HG03097 (cell line): ENCODE measurements around the gene NDUFS4.
"Not testable (repeated sequence)": the region's sequence is repeated elsewhere in the genome, so short reads cannot be mapped to it uniquely, and the experiment has no call there.

Source experiments
- ATAC-seq: cut with Tn5 transposase; IDR thresholded peaks from one replicate; pipeline ENCODE4 v1.9.1; 2021; ENCODE audit not compliant: unreplicated experiment, low FRiP score

Gene NDUFS4

DNA sequence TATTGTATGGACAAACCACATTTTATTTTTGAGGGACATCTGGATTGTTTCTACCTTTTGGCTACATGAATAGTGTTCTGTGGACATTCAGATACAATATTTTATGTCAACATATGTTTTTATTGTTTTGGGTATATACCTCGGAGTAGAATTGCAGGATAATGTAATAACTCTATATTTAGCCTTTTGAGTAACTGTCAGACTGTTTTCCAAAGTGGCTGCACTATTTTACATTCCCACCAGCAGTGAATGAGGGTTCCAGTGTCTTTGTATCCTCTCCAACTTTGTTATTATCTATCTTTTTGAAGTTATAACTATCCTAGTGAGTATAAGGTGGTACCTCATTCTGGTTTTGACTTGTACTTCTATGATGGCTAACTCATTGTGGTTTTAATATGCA is 11.0 kb downstream of the NDUFS4 start:
- no peak for ATAC-seq

DNA sequence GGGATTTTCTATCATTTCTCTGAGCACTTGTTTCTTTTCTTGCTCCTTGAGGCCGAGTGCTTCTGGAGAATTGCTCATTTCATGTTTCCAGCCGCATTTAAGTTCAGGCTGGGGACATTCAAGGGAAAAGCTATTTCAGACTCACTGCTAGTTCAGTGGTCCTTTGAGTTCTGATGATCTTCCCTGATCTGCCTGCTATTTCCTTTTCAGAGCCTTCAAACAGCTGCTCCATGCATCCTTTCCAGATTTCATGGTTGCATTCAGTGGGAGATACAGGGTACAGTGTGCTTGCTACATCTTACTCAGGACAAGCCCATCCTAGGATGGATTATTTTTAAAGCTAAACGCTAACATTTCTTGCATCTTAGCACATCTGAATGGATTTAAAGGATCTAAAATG is 14.7 kb downstream of the NDUFS4 start:
- ATAC-seq, result no peak

DNA sequence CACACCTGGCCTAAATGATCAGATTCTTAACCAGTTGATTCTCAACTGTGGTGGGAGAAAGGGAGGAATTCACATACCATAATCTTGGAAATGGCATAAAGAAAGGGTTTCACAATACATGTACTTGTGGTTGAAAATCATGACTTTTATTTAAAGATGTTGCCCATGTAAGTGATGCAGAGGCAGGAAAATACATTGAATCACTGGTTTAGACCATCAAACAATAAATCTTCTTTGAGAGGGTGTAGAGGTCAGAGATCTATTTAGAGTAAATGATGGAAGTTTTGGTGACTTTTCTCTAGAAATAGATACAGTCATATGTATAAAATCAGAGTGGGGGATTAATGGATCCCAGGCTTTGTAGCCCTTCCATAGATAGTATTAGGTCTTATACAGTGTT is 15.4 kb downstream of the NDUFS4 start:
- no peak for ATAC-seq

DNA sequence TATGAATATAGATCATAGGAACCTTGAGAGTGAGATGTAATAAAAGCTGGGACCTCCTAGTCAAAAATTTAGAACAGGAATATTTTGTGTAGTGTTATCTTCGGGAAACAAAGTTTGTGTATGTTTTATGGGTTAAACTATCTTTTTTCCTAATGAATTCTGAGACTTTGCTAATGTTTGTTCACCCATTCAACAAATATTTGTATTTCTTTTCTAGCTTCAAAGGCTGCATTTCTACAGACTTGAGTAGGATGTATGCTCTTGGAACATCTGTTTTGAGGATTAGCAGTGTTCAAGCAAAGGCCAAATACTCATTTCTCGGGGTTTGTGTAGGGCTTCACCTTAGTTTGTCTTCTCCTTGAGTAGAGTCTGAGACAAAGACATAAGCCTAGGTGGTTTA is 16.2 kb downstream of the NDUFS4 start:
- no peak for ATAC-seq

DNA sequence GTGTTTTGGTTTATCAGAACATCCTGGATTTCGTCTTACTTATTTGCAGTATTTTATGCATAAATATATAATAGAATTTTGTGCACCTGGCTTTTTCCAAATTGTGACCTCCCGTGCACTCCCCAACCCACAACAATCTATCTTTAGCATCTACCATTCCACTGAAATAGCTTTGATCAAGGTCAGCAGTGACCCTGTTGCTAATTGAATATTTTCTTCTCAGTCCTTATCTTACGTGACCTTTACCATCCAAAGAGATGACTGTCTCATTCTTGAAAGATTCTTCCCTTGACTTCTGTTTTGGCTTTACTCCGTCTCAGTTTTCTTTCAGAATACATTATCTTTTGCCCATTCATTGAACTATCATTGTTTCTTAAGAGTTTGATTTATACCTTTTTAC is 18.4 kb downstream of the NDUFS4 start:
- ATAC-seq, result no peak

DNA sequence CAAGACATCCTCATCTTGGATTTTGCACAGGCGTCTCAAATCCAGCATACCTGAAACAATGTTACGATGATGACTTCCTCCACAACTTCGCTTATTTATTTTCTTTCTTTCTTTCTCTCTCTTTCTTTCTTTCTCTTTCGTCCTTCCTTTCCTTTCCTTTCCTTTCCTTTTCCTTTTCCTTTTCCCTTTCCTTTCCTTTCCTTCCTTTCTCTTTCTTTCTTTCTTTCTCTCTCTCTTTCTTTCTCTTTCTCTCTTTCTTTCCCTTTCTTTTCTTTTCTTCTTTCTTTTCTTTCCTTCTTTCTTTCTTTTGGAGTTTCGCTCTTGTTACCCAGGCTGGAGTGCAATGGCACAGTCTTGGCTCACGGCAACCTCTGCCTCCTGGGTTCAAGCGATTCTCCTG is 20.1 kb downstream of the NDUFS4 start:
- ATAC-seq, result no peak

DNA sequence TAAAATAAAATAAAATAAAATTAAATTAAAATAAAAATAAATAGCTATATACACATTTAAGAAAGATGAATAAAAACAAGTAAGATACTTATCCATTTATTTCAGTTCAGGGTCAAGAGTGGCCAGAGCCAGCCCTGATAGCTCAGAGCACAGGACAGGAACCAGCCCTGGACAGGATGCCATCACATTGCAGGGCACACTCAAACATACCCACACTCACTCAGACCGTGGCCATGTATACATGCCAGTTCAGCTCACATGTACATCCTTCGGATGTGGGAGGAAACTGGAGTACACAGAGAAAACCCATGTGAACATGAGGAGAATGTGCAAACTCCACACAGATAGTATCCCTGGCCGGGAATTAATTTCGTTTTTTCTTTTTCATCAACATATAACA is 21.8 kb downstream of the NDUFS4 start:
- ATAC-seq, result no peak

DNA sequence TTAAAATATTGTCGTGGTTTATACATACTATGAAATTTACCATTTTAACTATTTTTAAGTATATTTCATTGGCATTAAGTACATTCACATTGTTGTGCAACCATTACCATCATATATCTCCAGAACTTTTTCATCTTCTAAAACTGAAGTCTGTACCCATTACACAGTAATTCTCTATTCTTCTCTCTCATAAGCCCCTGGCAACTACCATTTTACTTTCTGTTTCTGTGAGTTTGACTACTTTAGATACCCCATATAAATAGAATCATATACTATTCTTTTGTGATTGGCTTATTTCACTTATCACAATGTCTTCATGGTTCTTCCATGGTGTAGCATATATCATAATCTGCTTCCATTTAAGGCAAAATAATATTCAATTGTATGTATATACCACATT is 30.3 kb downstream of the NDUFS4 start:
- no peak for ATAC-seq

DNA sequence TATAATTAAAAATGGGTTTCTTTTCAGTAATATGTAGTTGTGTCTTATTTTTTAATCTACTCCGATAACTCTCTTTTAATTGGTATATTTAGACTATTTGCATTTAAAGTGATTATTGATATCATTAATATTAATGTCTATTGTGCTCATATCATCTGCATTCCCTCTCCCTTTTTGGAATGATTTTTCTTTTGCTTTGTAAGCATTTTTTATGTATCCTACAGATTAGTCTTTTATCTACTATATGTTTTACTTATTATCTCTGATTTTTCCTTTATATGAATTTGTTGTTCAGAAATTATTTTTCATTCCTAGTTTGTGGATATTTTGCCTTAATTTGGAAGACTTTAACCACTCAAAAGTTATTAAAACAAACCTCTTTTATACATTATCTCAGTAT is 34.0 kb downstream of the NDUFS4 start:
- no peak for ATAC-seq

DNA sequence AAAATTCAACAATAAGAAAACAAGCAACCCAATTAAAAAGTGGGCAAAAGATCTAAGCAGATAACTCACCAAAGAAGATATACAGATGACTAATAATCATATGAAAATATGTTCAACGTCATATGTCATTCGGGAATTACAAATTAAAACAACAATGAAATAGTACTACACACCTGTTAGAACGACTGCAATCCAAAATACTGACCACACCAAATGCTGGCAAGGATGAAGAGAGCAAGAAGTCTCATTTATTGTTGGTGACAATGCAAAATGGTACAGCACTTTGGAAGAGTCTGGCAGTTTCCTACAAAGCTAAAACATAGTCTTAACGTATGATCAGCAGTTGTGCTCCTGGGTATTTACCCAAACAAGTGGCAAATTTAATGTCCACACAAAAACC is 37.5 kb downstream of the NDUFS4 start:
- no peak for ATAC-seq

DNA sequence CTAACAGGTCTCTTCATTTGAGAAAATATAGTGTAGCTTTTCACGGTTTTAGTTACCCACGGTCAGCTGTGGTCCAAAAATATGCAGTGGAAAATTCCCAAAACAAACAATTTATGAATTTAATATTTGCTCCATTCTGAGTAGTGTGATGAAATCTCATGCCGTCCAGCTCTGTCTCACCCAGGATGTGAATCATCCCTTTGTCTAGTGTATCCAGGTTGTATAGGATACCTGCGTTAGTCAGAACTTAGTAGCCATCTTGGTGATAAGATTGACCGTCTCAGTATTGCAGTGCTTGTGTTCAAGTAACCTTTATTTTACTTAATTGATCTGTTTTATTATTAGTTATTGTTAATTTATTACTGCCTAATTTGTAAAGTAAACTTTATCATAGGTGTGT is 41.1 kb downstream of the NDUFS4 start:
- no peak for ATAC-seq

DNA sequence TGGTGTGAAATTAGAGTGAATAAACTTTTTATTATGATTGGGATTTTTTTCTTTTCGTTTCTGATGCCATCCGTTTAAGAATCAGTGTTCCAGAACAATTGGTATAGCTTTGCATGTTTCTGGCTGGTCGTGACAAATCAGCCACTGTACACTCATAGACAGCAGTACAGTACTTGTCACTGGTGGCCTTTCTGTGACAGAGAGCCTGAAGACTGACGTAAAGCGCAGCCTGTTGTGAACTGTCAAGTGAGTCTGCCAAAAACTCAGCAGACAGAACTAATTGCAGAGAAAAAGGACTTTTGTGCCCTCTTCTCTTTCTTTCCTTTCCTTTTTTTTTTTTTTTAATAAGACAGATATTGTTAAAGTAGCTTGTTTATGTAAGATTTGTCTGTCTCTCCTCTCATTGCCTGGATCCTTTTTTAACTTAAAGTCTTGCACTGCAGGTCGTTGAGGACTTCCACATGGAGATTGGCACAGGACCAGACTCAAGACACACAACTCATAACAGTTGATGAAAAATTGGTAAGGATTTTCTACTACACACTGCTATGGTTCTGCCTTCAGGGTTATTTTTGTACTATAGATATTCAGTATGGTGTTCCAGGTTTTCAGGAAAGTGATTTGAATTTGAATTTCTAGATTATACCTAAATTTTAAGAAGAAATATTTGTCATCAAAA is 42.7 kb downstream of the NDUFS4 start:
- ATAC-seq, result no peak

DNA sequence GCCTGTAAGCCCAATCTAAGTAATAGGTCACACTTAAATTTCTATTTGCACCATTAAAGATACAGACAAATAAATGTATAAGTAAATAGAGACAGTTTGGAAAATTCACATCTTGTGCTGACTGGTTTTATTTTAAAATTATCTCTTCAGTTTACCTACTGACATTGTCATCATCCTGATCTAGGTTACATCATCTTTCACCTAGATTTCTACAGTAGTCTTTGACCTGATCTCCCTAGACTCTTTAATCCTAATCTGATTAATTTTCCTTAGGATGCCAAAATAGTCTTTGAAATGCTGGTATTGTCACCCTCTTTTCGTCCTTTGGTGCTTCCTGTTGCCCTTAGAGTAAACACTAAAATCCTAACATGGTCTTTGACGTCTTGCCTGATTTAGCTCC is 43.9 kb downstream of the NDUFS4 start:
- ATAC-seq, result no peak

DNA sequence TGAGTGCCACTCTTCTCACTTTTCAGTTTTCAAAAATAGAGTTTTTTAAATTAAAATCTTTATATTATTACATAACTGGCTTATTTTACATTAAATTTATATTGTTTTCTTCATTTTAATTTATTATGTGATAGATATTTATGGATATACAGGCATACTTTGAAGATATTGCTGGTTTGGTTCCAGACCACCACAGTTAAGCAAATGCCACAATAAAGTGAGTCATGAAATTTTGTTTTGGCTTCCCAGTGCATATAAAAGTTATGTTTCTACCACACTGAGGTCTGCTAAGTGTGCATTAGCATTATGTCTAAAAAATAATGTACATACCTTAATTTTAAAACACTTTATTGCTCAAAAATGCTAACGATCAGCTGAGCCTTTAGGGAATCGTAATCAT is 47.4 kb downstream of the NDUFS4 start:
- ATAC-seq, result no peak

DNA sequence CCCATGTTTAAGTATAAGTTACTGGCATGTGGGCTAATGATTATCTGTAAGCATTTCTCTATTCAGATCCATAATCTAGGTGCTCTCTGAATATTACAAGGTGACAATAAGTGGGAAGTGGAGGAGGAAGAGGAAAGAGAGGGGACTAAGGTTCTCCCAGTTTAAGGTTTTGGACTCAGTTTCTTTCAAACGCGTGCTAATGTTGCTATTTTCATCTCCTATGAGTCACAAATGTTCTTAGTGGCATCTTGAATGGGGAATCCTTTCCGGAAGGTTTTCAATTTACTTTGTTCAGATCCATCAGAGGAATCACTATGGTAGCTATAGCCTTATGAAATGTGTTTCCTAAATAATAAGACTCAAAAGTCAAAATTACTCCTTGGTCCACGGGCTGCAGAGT is 48.5 kb downstream of the NDUFS4 start:
- ATAC-seq, result not testable (repeated sequence)

DNA sequence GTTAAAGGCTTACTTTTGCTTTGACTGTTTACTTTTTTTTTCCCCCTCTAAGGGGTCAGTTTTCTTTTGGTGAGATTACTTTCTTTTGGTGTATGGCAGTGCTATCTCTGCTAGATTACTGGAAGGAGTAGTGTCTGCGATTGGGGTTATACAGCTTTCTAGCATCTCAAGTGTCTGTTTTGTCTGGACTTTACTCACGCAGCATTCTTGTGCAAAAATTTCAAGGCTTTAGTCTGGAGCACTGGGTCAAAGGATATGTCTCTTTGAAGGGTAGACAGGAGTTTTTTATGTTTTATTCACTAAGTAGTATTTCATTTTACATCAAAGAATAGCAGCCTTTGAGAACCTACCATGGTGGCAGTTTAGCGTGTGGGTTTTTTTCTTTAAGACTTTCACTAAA is 52.6 kb downstream of the NDUFS4 start:
- ATAC-seq, result no peak

DNA sequence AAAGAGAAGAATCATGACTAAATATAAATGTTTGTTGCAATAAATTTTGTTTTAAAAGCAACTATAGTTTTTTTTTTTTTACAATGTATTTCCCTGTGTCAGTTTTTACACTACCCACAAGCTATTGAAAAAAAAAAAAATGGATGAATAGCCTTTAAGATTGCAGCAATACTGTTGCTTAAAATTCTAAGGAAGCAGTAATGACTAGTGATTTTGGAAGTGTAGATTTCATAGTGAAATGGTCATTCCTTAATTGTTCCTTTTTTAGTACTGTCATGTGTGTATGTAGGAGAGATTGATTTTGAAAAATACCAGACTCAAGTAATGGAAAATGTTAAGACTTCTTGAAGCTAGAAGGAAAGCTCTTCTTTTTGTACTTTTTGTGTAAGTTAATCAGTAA is 53.1 kb downstream of the NDUFS4 start:
- ATAC-seq, result no peak

DNA sequence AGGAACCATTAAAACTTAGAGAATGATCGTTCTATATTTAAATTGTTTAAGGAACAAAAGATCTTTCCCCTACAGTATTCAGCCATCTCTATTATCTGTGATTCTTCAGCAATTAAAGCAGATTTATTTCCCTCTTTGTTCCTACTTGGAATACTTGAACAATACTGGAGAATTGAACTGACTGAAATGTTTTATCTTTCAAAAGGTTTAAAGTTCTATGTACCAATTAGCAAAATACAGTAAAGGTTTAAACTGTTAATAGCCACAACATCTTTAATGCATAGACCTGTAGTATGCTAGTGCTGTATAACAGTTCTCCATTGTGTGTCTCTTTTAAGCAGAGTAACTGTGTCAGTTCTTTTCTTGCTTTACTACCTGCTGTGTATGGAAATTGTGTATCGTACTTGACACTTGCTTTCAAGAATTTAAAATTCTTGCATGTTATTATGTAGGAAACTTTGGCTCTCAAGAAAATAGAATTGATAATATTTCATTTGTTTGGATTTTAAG is 54.0 kb downstream of the NDUFS4 start:
- no peak for ATAC-seq

DNA sequence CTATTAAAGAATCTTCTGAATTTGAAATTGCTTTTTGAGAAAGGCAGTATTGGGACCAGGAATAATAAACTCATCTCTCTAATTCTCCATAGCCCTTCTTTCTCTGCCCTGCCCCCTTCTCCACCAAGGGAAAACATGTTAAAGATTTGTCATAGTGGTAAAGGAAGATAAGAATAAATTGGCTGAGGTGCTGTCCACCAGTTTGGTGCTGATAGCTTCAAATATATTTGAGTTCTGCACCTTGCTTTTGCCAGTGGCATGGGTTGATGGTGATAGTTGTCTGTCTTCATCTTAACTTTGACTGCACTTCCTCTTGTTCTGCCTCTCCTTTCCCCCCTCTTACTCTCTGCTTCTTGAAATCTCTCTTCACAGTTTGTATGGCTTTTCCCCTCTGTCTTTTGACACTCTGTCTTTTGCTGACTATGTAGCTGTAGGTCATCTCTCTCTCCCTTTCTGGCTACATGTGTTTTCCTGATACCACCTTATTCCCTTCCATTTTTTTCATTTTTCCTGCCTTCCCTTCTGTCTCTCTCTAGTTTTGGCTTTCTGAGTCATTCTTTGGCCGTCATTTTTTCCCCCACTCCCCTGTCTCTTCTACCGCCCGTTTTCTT is 56.6 kb downstream of the NDUFS4 start:
- no peak for ATAC-seq

DNA sequence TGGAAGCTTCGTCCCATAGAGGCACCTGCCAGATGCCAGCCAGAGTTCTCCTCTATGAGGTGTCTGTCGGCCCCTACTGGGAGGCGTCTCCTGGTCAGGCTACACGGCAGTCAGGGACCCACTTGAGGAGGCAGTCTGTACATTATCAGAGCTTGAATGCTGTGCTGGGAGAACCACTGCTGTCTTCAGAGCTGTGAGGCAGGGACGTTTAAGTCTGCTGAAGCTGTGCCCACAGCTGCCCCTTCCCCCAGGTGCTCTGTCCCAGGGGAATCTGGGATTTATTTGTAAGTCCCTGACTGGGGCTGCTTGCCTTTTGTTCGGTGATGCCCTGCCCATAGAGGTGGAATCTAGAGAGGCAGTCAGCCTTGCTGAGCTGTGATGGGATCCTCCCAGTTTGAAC is 70.8 kb downstream of the NDUFS4 start:
- ATAC-seq, result no peak

DNA sequence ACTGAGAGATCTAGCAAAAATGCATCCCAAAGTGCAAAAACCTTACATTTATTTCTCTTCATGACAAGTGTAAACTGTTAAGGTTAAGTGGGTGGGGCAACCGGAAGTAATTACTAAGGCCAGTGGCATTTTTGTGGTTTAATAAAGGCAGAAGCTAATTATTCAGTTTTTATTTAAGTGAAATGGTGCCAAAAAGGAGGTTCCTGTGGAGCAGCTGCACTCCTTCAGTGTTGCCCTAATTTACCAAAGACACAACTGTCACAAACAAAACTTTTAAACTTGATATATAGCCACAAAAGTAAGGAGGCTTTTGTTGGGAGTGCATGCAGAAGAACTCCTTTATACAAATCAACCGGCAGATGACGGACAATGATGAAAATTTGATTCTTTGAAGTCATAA is 81.6 kb downstream of the NDUFS4 start:
- ATAC-seq, result no peak

DNA sequence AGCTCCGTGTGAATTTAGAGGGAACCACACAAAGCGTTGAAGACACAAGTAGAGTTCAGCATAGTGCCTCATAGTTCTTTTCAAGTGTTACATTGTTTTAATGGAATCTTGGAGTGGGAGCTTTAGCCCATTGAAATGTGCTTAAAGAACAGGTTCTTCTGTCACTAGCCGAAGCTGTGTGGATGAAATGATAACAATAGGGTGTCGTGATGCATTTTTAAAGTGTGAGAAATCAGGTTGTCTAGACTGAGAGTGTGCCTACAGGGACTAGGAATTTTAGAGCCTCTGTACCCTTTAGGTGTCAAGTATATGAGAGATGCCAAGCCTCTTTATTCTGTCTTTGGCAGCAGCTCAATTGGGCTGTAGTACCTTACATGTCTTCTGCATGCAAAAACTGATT is 83.0 kb downstream of the NDUFS4 start:
- no peak for ATAC-seq

DNA sequence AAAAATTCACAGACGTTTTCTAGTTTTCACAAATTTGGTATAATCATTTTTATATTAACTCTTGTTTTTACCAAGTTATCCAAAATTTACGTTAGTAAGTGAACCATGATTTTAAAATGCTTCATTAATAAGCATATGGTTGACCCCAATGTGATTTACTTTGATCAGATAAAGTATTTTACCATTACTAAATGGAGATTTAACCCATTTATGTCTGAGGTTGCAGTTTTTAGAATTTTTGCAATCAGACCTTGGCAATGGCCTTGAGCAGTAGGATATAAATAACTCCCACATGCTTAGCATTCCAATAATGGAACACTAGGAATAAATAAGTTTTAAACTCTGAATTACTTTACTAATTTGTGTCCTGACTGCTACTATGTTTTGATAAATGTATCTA is 84.6 kb downstream of the NDUFS4 start:
- no peak for ATAC-seq
